Measurements from ENCODE around the gene NIN. TPM values are rescaled to one million over a fixed set of nuclear protein-coding genes. Genes with fewer than 3 reads are reported as not detected.
A peak's percentile ranks its signal among the peaks of the same experiment; 100 is the strongest.
"Not testable (repeated sequence)": the region's sequence is repeated elsewhere in the genome, so short reads cannot be mapped to it uniquely, and the experiment has no call there.

The NIN gene
- total RNA-seq, 1 experiment from 2014 or later, result 31.5 TPM

GRCh38 chr14:50726372-50727107 lies 104.4 kb downstream of the NIN start:
- DNase-seq (ENCODE audit: low read depth), result peak; percentile 51

GRCh38 chr14:50725761-50726160 lies 105.2 kb downstream of the NIN start:
- no peak for DNase-seq (ENCODE audit: low read depth)

- no peak for DNase-seq (ENCODE audit: low read depth)
Measured at GRCh38 chr14:50719911-50720759, 110.8 kb downstream of the NIN start.

- no peak for DNase-seq (ENCODE audit: low read depth)
Measured at GRCh38 chr14:50718949-50719348, 112.0 kb downstream of the NIN start.

- no peak for DNase-seq (ENCODE audit: low read depth)
Measured at GRCh38 chr14:50717811-50718210, 113.2 kb downstream of the NIN start.

- DNase-seq (ENCODE audit: low read depth), result peak; percentile 36
Measured at GRCh38 chr14:50714450-50715073, 116.4 kb downstream of the NIN start.

- DNase-seq (ENCODE audit: low read depth), result no peak
Measured at GRCh38 chr14:50711043-50711442, 119.9 kb downstream of the NIN start.

- no peak for DNase-seq (ENCODE audit: low read depth)
Measured at GRCh38 chr14:50705026-50705593, 125.9 kb downstream of the NIN start.

GRCh38 chr14:50704454-50705010 lies 126.4 kb downstream of the NIN start:
- DNase-seq (ENCODE audit: low read depth), result no peak

GRCh38 chr14:50697659-50698290 lies 133.2 kb downstream of the NIN start:
- no peak for DNase-seq (ENCODE audit: low read depth)

- DNase-seq (ENCODE audit: low read depth), result not testable (repeated sequence)
Measured at GRCh38 chr14:50694260-50694659, 136.7 kb downstream of the NIN start.

GRCh38 chr14:50688875-50689274 lies 142.1 kb downstream of the NIN start:
- DNase-seq (ENCODE audit: low read depth), result no peak

GRCh38 chr14:50679674-50680073 lies 151.3 kb downstream of the NIN start:
- DNase-seq (ENCODE audit: low read depth), result no peak

- no peak for DNase-seq (ENCODE audit: low read depth)
Measured at GRCh38 chr14:50678163-50678562, 152.8 kb downstream of the NIN start.

GRCh38 chr14:50677527-50678063 lies 153.4 kb downstream of the NIN start:
- peak; percentile 88 for DNase-seq (ENCODE audit: low read depth)

GRCh38 chr14:50676814-50677516 lies 154.0 kb downstream of the NIN start:
- DNase-seq (ENCODE audit: low read depth), result no peak

GRCh38 chr14:50675597-50675996 lies 155.4 kb downstream of the NIN start:
- DNase-seq (ENCODE audit: low read depth), result peak; percentile 49

- DNase-seq (ENCODE audit: low read depth), result no peak
Measured at GRCh38 chr14:50670866-50671256, 160.1 kb downstream of the NIN start.

GRCh38 chr14:50670196-50670865 lies 160.6 kb downstream of the NIN start:
- no peak for DNase-seq (ENCODE audit: low read depth)

All from HT1080 (cell line).